Ectodermal cell (in vitro differentiated cells): ENCODE data around the gene LEMD2.

Experiments
- H3K27ac ChIP-seq: 2 replicates; pipeline ENCODE4 v1.7.0; 2013; ENCODE audit warnings: mild to moderate bottlenecking, low read depth, low read length; ENCODE audit not compliant: insufficient read depth, poor library complexity, severe bottlenecking
- H3K27me3 ChIP-seq: 2 replicates; pipeline ENCODE4 v1.7.0; 2013; ENCODE audit warnings: mild to moderate bottlenecking, low read length; ENCODE audit not compliant: insufficient read depth, control insufficient read depth, poor library complexity, severe bottlenecking
- H3K36me3 ChIP-seq: one replicate; pipeline ENCODE4 v1.7.0; 2013; ENCODE audit warnings: low read length; ENCODE audit not compliant: control insufficient read depth, insufficient read depth
- H3K4me1 ChIP-seq: one replicate; pipeline ENCODE4 v1.7.0; 2013; ENCODE audit warnings: low read length; ENCODE audit not compliant: control insufficient read depth, insufficient read depth
- H3K4me3 ChIP-seq: 2 replicates; pipeline ENCODE4 v1.7.0; 2013; ENCODE audit warnings: low read depth, low read length, control low read depth; ENCODE audit not compliant: insufficient read depth
- H3K9me3 ChIP-seq: 2 replicates; pipeline ENCODE4 v1.7.0; 2013; ENCODE audit warnings: mild to moderate bottlenecking, low read length, moderate library complexity; ENCODE audit not compliant: control insufficient read depth
- WGBS, 2 experiments: methylation state at CpG; one replicate each; pipeline ENCODE4 v1.1.7; 2013; ENCODE audit warnings: missing lambda C conversion rate in 2 of 2; 5-methylcytosine and 5-hydroxymethylcytosine counted together

The LEMD2 gene

GRCh38 chr6:33828764-33829731, 40.1 kb upstream of the LEMD2 start:
- peaks cover 16% of the 10 kb centered on the region for H3K4me1 ChIP-seq
- no peak overlapping the region for H3K4me3 ChIP-seq
- WGBS, 2 experiments: 23 to 29% methylated on average over 15 of the region's 15 CpGs
- H3K27ac ChIP-seq: no peak overlapping the region
- H3K9me3 ChIP-seq: no peaks in the 10 kb centered on the region
- no peaks in the 10 kb centered on the region for H3K27me3 ChIP-seq
- H3K36me3 ChIP-seq: no peaks in the 10 kb centered on the region

GRCh38 chr6:33828452-33828763, 39.5 kb upstream of the LEMD2 start:
- Histone ChIP-seq H3K27me3 (no peaks in the 10 kb centered on the region), H3K36me3 (no peaks in the 10 kb centered on the region), H3K27ac (no peak overlapping the region), H3K4me3 (no peak overlapping the region), H3K4me1 (peaks cover 16% of the 10 kb centered on the region), H3K9me3 (no peaks in the 10 kb centered on the region)
- WGBS, 2 experiments: 60 to 73% methylated on average over 4 of the region's 4 CpGs

GRCh38 chr6:33827546-33828451, 38.9 kb upstream of the LEMD2 start:
- Histone ChIP-seq H3K4me1 (peaks cover 16% of the 10 kb centered on the region), H3K9me3 (no peaks in the 10 kb centered on the region), H3K36me3 (no peaks in the 10 kb centered on the region), H3K4me3 (no peak overlapping the region), H3K27me3 (no peaks in the 10 kb centered on the region), H3K27ac (no peak overlapping the region)
- WGBS, 2 experiments: 86 to 91% methylated on average over 14 of the region's 14 CpGs

GRCh38 chr6:33826537-33826936, 37.6 kb upstream of the LEMD2 start:
- Histone ChIP-seq H3K27me3 (no peaks in the 10 kb centered on the region), H3K36me3 (no peaks in the 10 kb centered on the region)
- 77 to 82% methylated on average over 2 of the region's 2 CpGs for WGBS, 2 experiments

GRCh38 chr6:33824461-33825154, 35.7 kb upstream of the LEMD2 start:
- no peak overlapping the region for H3K4me3 ChIP-seq
- no peaks in the 10 kb centered on the region for H3K27me3 ChIP-seq
- peaks cover 11% of the 10 kb centered on the region for H3K4me1 ChIP-seq
- 85 to 89% methylated on average over 15 of the region's 15 CpGs for WGBS, 2 experiments
- no peaks in the 10 kb centered on the region for H3K36me3 ChIP-seq
- H3K9me3 ChIP-seq: no peaks in the 10 kb centered on the region
- H3K27ac ChIP-seq: no peak overlapping the region

More at GRCh38 chr6:33826537-33826936, 37.6 kb upstream of the LEMD2 start:
- H3K4me1 ChIP-seq: peaks cover 16% of the 10 kb centered on the region
- no peak overlapping the region for H3K27ac ChIP-seq
- no peak overlapping the region for H3K4me3 ChIP-seq
- no peaks in the 10 kb centered on the region for H3K9me3 ChIP-seq

DNA sequence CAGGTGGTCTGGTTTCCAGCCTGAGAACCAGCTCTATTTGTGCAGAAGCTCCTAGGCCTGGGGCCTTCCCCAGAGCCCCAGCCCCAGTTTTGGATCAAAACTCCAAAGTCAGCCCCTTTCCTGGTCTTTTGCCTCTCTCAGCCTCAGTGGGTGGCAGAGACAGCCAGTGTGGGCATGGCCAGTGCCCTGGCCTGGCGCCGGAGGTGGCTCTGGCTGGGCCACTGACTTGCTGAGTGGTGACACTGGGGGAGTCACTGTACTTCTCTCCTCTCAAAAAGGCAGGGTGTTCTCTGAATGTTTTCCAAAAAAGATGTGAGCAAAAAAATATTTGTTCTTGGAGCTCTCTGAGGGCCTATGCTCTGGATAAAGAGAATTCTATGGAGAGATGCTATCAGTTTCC, 34.9 kb upstream of the LEMD2 start:
- Histone ChIP-seq H3K27me3 (no peaks in the 10 kb centered on the region), H3K4me3 (no peak overlapping the region), H3K27ac (no peak overlapping the region), H3K9me3 (no peaks in the 10 kb centered on the region), H3K36me3 (no peaks in the 10 kb centered on the region), H3K4me1 (peaks cover 11% of the 10 kb centered on the region)
- WGBS, 2 experiments: 92 to 98% methylated on average over 2 of the region's 2 CpGs

GRCh38 chr6:33822575-33823395, 33.9 kb upstream of the LEMD2 start:
- Histone ChIP-seq H3K27me3 (no peaks in the 10 kb centered on the region), H3K9me3 (no peaks in the 10 kb centered on the region), H3K4me1 (peaks cover 6% of the 10 kb centered on the region), H3K4me3 (no peak overlapping the region), H3K36me3 (no peaks in the 10 kb centered on the region), H3K27ac (no peak overlapping the region)
- WGBS, 2 experiments: 67 to 71% methylated on average over 10 of the region's 10 CpGs

DNA sequence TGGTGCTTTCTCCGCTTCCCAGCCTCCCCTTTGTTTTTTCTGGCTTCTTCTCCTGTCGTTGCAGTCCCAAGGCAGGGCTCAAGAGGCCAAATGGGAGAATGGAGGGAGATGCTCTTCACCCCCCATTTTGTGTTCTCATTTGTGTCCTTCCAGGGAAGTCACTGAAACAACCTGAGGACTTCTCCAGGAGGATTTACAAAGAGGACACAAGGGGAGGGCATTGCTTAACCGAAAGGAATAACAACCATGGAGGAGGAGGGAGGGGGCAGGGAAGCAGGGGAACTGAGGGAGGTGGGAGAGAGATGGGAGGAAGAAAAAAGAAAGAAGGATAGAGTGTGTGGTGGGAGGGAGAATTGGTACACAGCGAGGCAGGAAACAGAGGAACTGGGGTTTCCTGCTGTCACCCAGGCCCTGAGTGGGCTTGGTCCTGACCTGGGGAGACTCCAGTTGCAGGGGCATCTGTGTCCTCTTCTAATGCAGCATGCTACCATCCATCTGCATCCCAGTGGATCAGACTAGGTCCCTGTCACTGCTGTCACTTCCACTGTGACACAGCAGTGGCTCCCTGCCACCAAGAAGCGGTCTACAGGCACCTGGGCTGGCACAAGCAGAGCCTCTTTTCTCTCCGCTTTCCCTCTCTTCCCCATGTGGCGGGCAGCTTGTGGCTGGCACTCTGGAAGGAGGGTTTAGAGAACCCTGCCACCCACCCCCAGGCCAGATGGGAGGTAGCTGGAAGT, 32.0 kb upstream of the LEMD2 start:
- H3K27me3 ChIP-seq: no peaks in the 10 kb centered on the region
- H3K27ac ChIP-seq: no peak overlapping the region
- WGBS, 2 experiments: 82 to 84% methylated on average over 6 to 7 of the region's 7 CpGs
- H3K4me3 ChIP-seq: no peak overlapping the region
- H3K9me3 ChIP-seq: no peaks in the 10 kb centered on the region
- peaks cover 3% of the 10 kb centered on the region for H3K4me1 ChIP-seq
- H3K36me3 ChIP-seq: no peaks in the 10 kb centered on the region

GRCh38 chr6:33820243-33820642, 31.3 kb upstream of the LEMD2 start:
- H3K9me3 ChIP-seq: no peaks in the 10 kb centered on the region
- H3K4me3 ChIP-seq: no peak overlapping the region
- peaks cover 3% of the 10 kb centered on the region for H3K4me1 ChIP-seq
- no peaks in the 10 kb centered on the region for H3K27me3 ChIP-seq
- 86 to 89% methylated on average over 10 of the region's 10 CpGs for WGBS, 2 experiments
- H3K27ac ChIP-seq: no peak overlapping the region
- H3K36me3 ChIP-seq: no peaks in the 10 kb centered on the region
